Stomach (tissue), 9 donors: Measurements from ENCODE around the gene PRKG1. TPM values are rescaled to one million over a fixed set of nuclear protein-coding genes. Genes with fewer than 3 reads are reported as not detected.
A peak's percentile ranks its signal among the peaks of the same experiment; 100 is the strongest.
"Not testable (repeated sequence)": the region's sequence is repeated elsewhere in the genome, so short reads cannot be mapped to it uniquely, and the experiment has no call there.

ENCODE experiments used
- DNase-seq, 2 donors: peaks; one replicate each; pipeline versions ENCODE4 v3.0.0 to v3.0.0-alpha.2; 2013 to 2019
- H3K27ac ChIP-seq, 5 donors: fragments of 200-600 bp in 4 of 5; sonication (generic) in 4 of 5; one replicate each; pipeline ENCODE4 v1.5.1; 2013 to 2019; ENCODE audit warnings: mild to moderate bottlenecking in 1 of 5, moderate library complexity in 1 of 5
- H3K27me3 ChIP-seq, 3 donors: fragments of 200-600 bp; sonication (generic); one replicate each; pipeline ENCODE4 v1.5.1; 2017 to 2019; ENCODE audit warnings: mixed run types in 1 of 3
- H3K36me3 ChIP-seq, 4 donors: fragments of 200-600 bp; sonication (generic); 1 replicate in 3 of 4; 2 replicates in 1 of 4; pipeline ENCODE4 v1.5.1; 2016 to 2019
- H3K4me1 ChIP-seq, 4 donors: fragments of 200-600 bp; sonication (generic); one replicate each; pipeline ENCODE4 v1.5.1; 2016 to 2019
- H3K4me3 ChIP-seq, 4 donors: fragments of 200-600 bp; sonication (generic) in 3 of 4; one replicate each; pipeline ENCODE4 v1.5.1; 2016 to 2019; ENCODE audit warnings: mild to moderate bottlenecking in 1 of 4
- H3K9me3 ChIP-seq, 4 donors: fragments of 200-600 bp; sonication (generic); one replicate each; pipeline ENCODE4 v1.5.1; 2016 to 2019
- EP300 ChIP-seq: sonication (generic); formaldehyde crosslinking; IDR thresholded peaks from one replicate; pipeline ENCODE4 v1.6.1; 2017; ENCODE audit warnings: antibody characterized with exemption
- POLR2A ChIP-seq, 4 donors: fragments of 450-650 bp; IDR thresholded peaks; one replicate each; pipeline ENCODE4 v1.6.1; 2016; ENCODE audit warnings: antibody characterized with exemption in 4 of 4, control low read depth in 2 of 4, mild to moderate bottlenecking in 1 of 4, moderate library complexity in 1 of 4
- POLR2AphosphoS5 ChIP-seq, 3 donors: sonication (generic); formaldehyde crosslinking; IDR thresholded peaks; one replicate each; pipeline ENCODE4 v1.6.1; 2016; ENCODE audit warnings: antibody characterized with exemption in 3 of 3
- WGBS, 5 donors: extraction: QIAGEN DNeasy Blood & Tissue Kit in 3 of 5; methylation state at CpG; one replicate each; pipeline versions ENCODE4 v1.1.5 to v1.1.7; 2013 to 2018; 5-methylcytosine and 5-hydroxymethylcytosine counted together
- intact Hi-C: fragments of 100-400 bp; cut with DNase I; formaldehyde crosslinking; loops from one replicate; pipeline ENCODE4 v1.15.1; 2023; ENCODE audit warnings: low total_unique reads
- polyA plus RNA-seq, 3 donors: library from polyadenylated mRNA; stranded (reverse); fragments of 200-250 nt; gene quantifications; one replicate each; pipeline ENCODE4 v1.2.3, GENCODE V29; 2013
- total RNA-seq, 5 donors: library from RNA; depleted of rRNA; stranded (reverse); fragments of >200 nt; gene quantifications; one replicate each; pipeline versions ENCODE4 v1.1.0 to v1.2.3, GENCODE V29; 2014 to 2016
- TF ChIP-seq, protein P1 (sequence below), 7 experiments: fragments of 450-650 bp in 4 of 7; fragments of 200-600 bp in 3 of 7; sonication (generic) in 3 of 7; IDR thresholded peaks; one replicate each; pipeline ENCODE4 v1.5.1; 2016 to 2019; ENCODE audit warnings: antibody characterized with exemption in 7 of 7, control low read depth in 2 of 7, mild to moderate bottlenecking in 1 of 7
- donor health status: healthy with polysubstance abuse.
- donor health status: Bipolar disorder and iron deficiency.
- donor health status: healthy.

PRKG1 gene
- total and polyA plus RNA-seq, 8 donors: 1.5 to 89.2 (median 14.3) TPM

DNA sequence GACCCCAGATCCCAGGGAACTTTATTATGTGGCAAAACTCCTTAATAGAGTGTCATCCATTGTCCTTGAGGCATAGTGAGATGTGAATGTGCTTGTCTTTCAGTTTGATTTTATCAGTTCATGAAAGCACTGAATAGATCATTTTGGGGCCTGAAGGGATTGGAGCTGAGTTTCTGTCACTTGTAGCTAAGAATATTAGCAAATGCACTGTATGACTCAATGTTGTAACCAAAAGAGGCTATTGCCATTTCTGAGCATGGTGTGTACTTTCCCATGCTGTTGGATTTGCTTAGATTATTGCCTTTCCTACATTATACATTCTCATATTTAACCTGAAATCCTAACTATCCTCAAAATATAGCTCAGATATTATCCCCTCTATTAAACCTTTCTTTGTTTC lies 130.4 kb downstream of the PRKG1 start:
- TF ChIP-seq POLR2A (IDR thresholded peaks at IDR 0.05) (no peak), EP300 (no peak), POLR2AphosphoS5 (IDR thresholded peaks at IDR 0.05) (no peak)
- TF ChIP-seq, protein P1, sequence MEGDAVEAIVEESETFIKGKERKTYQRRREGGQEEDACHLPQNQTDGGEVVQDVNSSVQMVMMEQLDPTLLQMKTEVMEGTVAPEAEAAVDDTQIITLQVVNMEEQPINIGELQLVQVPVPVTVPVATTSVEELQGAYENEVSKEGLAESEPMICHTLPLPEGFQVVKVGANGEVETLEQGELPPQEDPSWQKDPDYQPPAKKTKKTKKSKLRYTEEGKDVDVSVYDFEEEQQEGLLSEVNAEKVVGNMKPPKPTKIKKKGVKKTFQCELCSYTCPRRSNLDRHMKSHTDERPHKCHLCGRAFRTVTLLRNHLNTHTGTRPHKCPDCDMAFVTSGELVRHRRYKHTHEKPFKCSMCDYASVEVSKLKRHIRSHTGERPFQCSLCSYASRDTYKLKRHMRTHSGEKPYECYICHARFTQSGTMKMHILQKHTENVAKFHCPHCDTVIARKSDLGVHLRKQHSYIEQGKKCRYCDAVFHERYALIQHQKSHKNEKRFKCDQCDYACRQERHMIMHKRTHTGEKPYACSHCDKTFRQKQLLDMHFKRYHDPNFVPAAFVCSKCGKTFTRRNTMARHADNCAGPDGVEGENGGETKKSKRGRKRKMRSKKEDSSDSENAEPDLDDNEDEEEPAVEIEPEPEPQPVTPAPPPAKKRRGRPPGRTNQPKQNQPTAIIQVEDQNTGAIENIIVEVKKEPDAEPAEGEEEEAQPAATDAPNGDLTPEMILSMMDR (IDR thresholded peaks at IDR 0.05): no peak

DNA sequence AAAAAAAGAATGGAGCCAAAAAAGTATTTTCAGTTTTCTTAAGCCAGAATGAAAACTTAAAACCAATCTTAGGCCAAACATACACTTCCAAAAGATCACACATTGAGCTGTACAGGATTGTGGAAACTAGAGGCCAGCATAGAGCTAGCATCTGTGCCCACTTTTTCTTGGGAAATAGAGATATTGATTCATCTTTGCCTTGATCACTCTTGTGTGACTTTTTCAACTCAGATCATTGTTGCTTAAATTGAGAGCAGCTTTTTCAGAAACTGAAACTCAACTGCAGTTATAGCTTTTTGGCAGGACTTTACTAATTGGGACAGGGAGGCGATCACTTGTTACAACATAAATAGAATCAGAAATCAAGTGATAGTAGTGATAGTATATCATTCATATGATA lies 132.2 kb downstream of the PRKG1 start:
- Histone ChIP-seq H3K27ac (peak overlapping the region in 1 of 5 donors; percentile 0), H3K36me3 (no peaks in the 10 kb centered on the region), H3K4me1 (peaks cover 0 to 9% (median 0%) of the 10 kb centered on the region in 4 donors), H3K9me3 (no peaks in the 10 kb centered on the region), H3K27me3 (no peaks in the 10 kb centered on the region), H3K4me3 (no peak overlapping the region)
- intact Hi-C loops: no loop called here
- TF ChIP-seq EP300: no peak
- no peak for TF ChIP-seq POLR2A (IDR thresholded peaks at IDR 0.05)
- TF ChIP-seq POLR2AphosphoS5 (IDR thresholded peaks at IDR 0.05): no peak
- TF ChIP-seq, protein P1 (IDR thresholded peaks at IDR 0.05): no peak
- no peak for DNase-seq
- 70 to 93% (median 78%) methylated on average over 1 of the region's 1 CpG for WGBS, 5 donors

More for the DNA sequence above, 130.4 kb downstream of the PRKG1 start:
- DNase-seq: no peak
- H3K27me3 ChIP-seq: no peaks in the 10 kb centered on the region
- no peaks in the 10 kb centered on the region for H3K9me3 ChIP-seq
- H3K4me3 ChIP-seq: no peak overlapping the region
- peak overlapping the region in 1 of 5 donors; percentile 5 for H3K27ac ChIP-seq
- intact Hi-C loops: no loop called here
- H3K36me3 ChIP-seq: no peaks in the 10 kb centered on the region
- H3K4me1 ChIP-seq: peaks cover 0 to 9% (median 0%) of the 10 kb centered on the region in 4 donors

DNA sequence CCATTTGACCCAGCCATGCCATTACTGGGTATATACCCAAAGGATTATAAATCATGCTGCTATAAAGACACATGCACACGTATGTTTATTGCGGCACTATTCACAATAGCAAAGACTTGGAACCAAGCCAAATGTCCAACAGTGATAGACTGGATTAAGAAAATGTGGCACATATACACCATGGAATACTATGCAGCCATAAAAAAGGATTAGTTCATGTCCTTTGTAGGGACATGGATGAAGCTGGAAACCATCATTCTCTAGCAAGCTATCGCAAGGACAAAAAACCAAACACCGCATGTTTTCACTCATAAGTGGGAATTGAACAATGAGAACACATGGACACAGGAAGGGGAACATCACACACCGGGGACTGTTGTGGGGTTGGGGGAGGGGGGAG lies 138.7 kb downstream of the PRKG1 start:
- intact Hi-C loops, H3K9me3 ChIP-seq, DNase-seq, H3K27me3 ChIP-seq, H3K27ac ChIP-seq, H3K36me3 ChIP-seq, H3K4me3 ChIP-seq: not testable (repeated sequence)
- H3K4me1 ChIP-seq: peaks cover 0 to 18% (median 0%) of the 10 kb centered on the region in 4 donors
- 93 to 99% (median 95%) methylated on average over 3 to 5 of the region's 5 CpGs for WGBS, 5 donors

DNA sequence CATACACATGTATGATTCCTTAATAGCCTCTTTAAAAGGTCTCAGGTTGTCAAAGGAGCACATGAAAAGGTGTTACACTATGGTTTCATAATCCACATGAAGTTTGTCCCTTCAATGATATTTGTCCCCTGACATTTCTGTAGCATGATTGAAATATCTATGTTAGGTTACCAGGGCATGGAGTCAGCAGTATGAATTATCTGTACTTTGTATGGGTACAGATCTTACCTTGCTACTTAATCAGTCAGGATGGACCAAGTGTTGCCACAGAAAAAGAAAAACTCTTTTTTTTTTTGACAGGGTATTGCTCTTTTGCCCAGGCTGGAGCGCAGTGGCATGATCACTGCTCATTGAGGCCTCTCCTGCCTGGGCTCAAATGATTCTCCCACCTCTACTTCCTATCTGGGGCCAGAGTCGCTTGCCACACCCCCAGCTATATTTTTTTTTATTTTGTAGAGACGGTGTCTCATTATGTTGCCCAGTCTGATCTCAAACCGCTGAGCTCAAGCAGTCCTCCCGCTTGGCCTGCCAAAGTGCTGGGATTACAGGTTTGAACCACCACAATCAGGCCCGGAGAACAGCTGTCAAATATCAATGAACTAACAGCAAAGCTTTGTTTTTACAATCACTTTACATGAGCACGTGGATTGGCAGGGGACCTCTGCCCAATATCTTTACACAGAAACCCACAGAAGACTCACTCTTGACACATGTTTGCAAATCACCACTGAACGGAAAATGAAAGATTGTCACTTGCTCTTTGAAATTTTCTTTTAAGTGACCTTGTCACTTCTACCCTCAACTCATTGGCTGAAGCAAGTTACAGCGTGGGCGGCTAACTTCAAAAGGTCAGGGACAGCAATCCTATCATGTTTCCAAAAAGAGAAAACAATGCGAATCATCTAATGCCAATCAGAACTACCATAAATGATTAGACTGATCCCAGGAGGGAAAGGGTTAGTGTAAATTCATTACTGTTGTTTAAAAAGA lies 140.2 kb downstream of the PRKG1 start:
- Histone ChIP-seq H3K27me3 (no peaks in the 10 kb centered on the region), H3K27ac (peak overlapping the region in 1 of 5 donors; percentile 33), H3K4me3 (no peak overlapping the region), H3K4me1 (peaks cover 0 to 9% (median 0%) of the 10 kb centered on the region in 4 donors), H3K9me3 (no peaks in the 10 kb centered on the region), H3K36me3 (no peaks in the 10 kb centered on the region)
- intact Hi-C loops: no loop called here
- DNase-seq: peak in 1 of 2 donors; percentile 24
- TF ChIP-seq POLR2AphosphoS5 (IDR thresholded peaks at IDR 0.05) (no peak), EP300 (no peak), POLR2A (IDR thresholded peaks at IDR 0.05) (no peak)
- TF ChIP-seq, protein P1 (IDR thresholded peaks at IDR 0.05): no peak
- WGBS, 5 donors: 60 to 69% (median 63%) methylated on average over 11 of the region's 11 CpGs
